HCT116 (cell line): ENCODE measurements around the gene KIF1A.

Source experiments
- ATF3 ChIP-seq: IDR thresholded peaks from 2 replicates; pipeline ENCODE4 v1.6.1; 2012
- CTCF ChIP-seq, 3 experiments: fragments of 200-600 bp in 1 of 3; sonication (generic) in 1 of 3; IDR thresholded peaks in 2 of 3; conservative IDR thresholded peaks in 1 of 3; 2 replicates each; pipeline ENCODE4 v1.5.1; 2012 to 2017; ENCODE audit warnings: low read depth in 2 of 3, low read length in 2 of 3, antibody characterized with exemption in 1 of 3, borderline replicate concordance in 1 of 3, control low read depth in 1 of 3, mild to moderate bottlenecking in 1 of 3, mixed read lengths in 1 of 3, mixed run types in 1 of 3, moderate library complexity in 1 of 3; ENCODE audit not compliant: insufficient read depth in 1 of 3
- EZH2 ChIP-seq: fragments of 200-600 bp; sonication (generic); IDR thresholded peaks from 2 replicates; pipeline ENCODE4 v1.6.1; 2017; ENCODE audit warnings: antibody characterized with exemption, mixed run types
- EZH2phosphoT487 ChIP-seq: fragments of 200-600 bp; IDR thresholded peaks from 2 replicates; pipeline ENCODE4 v1.6.1; 2018; ENCODE audit warnings: antibody characterized with exemption, borderline replicate concordance
- FOSL1 ChIP-seq: IDR thresholded peaks from 2 replicates; pipeline ENCODE4 v1.6.1; 2012; ENCODE audit warnings: low read depth
- MAX ChIP-seq: IDR thresholded peaks from 2 replicates; pipeline ENCODE4 v1.6.1; 2012
- POLR2A ChIP-seq: IDR thresholded peaks from 2 replicates; pipeline ENCODE4 v1.7.0; 2011; ENCODE audit warnings: borderline replicate concordance; ENCODE audit not compliant: insufficient read depth, insufficient read length; ENCODE audit errors: extremely low read depth
- POLR2AphosphoS5 ChIP-seq: IDR thresholded peaks from 2 replicates; pipeline ENCODE4 v1.6.1; 2011; ENCODE audit warnings: mild to moderate bottlenecking, low read depth, low read length, moderate library complexity
- RAD21 ChIP-seq: IDR thresholded peaks from 2 replicates; pipeline ENCODE4 v1.6.1; 2012; ENCODE audit warnings: low read depth, mild to moderate bottlenecking
- SRF ChIP-seq: IDR thresholded peaks from 2 replicates; pipeline ENCODE4 v1.6.1; 2012; ENCODE audit warnings: low read depth
- YY1 ChIP-seq: IDR thresholded peaks from 2 replicates; pipeline ENCODE4 v1.6.1; 2011; ENCODE audit warnings: low read length, low read depth, moderate library complexity, mild to moderate bottlenecking; ENCODE audit not compliant: insufficient replicate concordance; ENCODE audit errors: extremely low read depth
- ZFX ChIP-seq: fragments of 450-650 bp; IDR thresholded peaks from 2 replicates; pipeline ENCODE4 v1.6.1; 2017
- ZNF274 ChIP-seq: fragments of 200-500 bp; sonication (Bioruptor generic); IDR thresholded peaks from 2 replicates; pipeline ENCODE4 v1.6.1; 2014; ENCODE audit warnings: mild to moderate bottlenecking, low read depth, low read length, inconsistent platforms

GRCh38 chr2:240745456-240745855 lies 74.6 kb downstream of the KIF1A start:
- no peak for TF ChIP-seq FOSL1
- no peak for TF ChIP-seq CTCF (IDR thresholded peaks at IDR 0.05 in 2 of 3, conservative IDR thresholded peaks at IDR 0.05 in 1 of 3; ENCODE audit: borderline replicate concordance in 1 of 3, insufficient read depth in 1 of 3, low read depth in 2 of 3, low read length in 2 of 3)
- no peak for TF ChIP-seq SRF
- no peak for TF ChIP-seq POLR2AphosphoS5
- TF ChIP-seq EZH2phosphoT487, result no peak
- no peak for TF ChIP-seq YY1
- no peak for TF ChIP-seq ZNF274
- no peak for TF ChIP-seq POLR2A
- no peak for TF ChIP-seq ATF3
- no peak for TF ChIP-seq EZH2
- TF ChIP-seq RAD21, result no peak
- TF ChIP-seq ZFX, result no peak
- no peak for TF ChIP-seq MAX
